GM19043 (cell line): Measurements from ENCODE around the gene NDUFV3.
"Not testable (repeated sequence)": the region's sequence is repeated elsewhere in the genome, so short reads cannot be mapped to it uniquely, and the experiment has no call there.

Experiments
- ATAC-seq: cut with Tn5 transposase; IDR thresholded peaks from one replicate; pipeline ENCODE4 v1.9.1; 2021; ENCODE audit warnings: low read depth; ENCODE audit not compliant: unreplicated experiment

NDUFV3 gene

GRCh38 chr21:42933137-42933970 lies 40.2 kb downstream of the NDUFV3 start:
- ATAC-seq, result not testable (repeated sequence)

GRCh38 chr21:42933973-42934372 lies 40.9 kb downstream of the NDUFV3 start:
- ATAC-seq, result not testable (repeated sequence)

- not testable (repeated sequence) for ATAC-seq
Observed at GRCh38 chr21:42936360-42936759, 43.3 kb downstream of the NDUFV3 start.

- ATAC-seq, result not testable (repeated sequence)
Observed at GRCh38 chr21:42937034-42937940, 44.2 kb downstream of the NDUFV3 start.

GRCh38 chr21:42937960-42938605 lies 45.0 kb downstream of the NDUFV3 start:
- ATAC-seq, result no peak

GRCh38 chr21:42938606-42938995 lies 45.5 kb downstream of the NDUFV3 start:
- not testable (repeated sequence) for ATAC-seq

- ATAC-seq, result no peak
Observed at GRCh38 chr21:42939582-42940413, 46.7 kb downstream of the NDUFV3 start.

- ATAC-seq, result no peak
Observed at GRCh38 chr21:42941696-42942085, 48.6 kb downstream of the NDUFV3 start.

GRCh38 chr21:42942244-42942643 lies 49.1 kb downstream of the NDUFV3 start:
- ATAC-seq, result no peak

GRCh38 chr21:42949094-42949755 lies 56.1 kb downstream of the NDUFV3 start:
- not testable (repeated sequence) for ATAC-seq

- not testable (repeated sequence) for ATAC-seq
Observed at GRCh38 chr21:42951193-42951592, 58.1 kb downstream of the NDUFV3 start.

GRCh38 chr21:42956824-42957630 lies 63.9 kb downstream of the NDUFV3 start:
- no peak for ATAC-seq

- not testable (repeated sequence) for ATAC-seq
Observed at GRCh38 chr21:42958122-42958521, 65.0 kb downstream of the NDUFV3 start.

- no peak for ATAC-seq
Observed at GRCh38 chr21:42959728-42960127, 66.6 kb downstream of the NDUFV3 start.

- ATAC-seq, result no peak
Observed at GRCh38 chr21:42962380-42963007, 69.4 kb downstream of the NDUFV3 start.
